Sigmoid colon (tissue), 7 donors: Measurements from ENCODE around the gene ELMO1. TPM values are rescaled to one million over a fixed set of nuclear protein-coding genes. Genes with fewer than 3 reads are reported as not detected.

Source experiments
- DNase-seq: peaks from one replicate; pipeline ENCODE4 v3.0.0-alpha.2; 2019
- H3K27ac ChIP-seq, 4 donors: fragments of 200-600 bp; sonication (generic); one replicate each; pipeline ENCODE4 v1.5.1; 2016 to 2019; ENCODE audit warnings: mild to moderate bottlenecking in 1 of 4
- H3K27me3 ChIP-seq, 3 donors: fragments of 200-600 bp; sonication (generic); one replicate each; pipeline ENCODE4 v1.5.1; 2019; ENCODE audit warnings: mild to moderate bottlenecking in 1 of 3
- H3K36me3 ChIP-seq, 4 donors: fragments of 200-600 bp; sonication (generic); one replicate each; pipeline ENCODE4 v1.5.1; 2016 to 2019
- H3K4me1 ChIP-seq, 4 donors: fragments of 200-600 bp; sonication (generic); one replicate each; pipeline ENCODE4 v1.5.1; 2017 to 2019
- H3K4me3 ChIP-seq, 4 donors: fragments of 200-600 bp; sonication (generic); one replicate each; pipeline ENCODE4 v1.5.1; 2017 to 2019; ENCODE audit warnings: mild to moderate bottlenecking in 2 of 4, moderate library complexity in 1 of 4
- H3K9me3 ChIP-seq, 4 donors: fragments of 200-600 bp in 3 of 4; sonication (generic) in 3 of 4; one replicate each; pipeline versions ENCODE4 v1.5.1 to v1.6.1; 2013 to 2019
- EP300 ChIP-seq, 4 donors: sonication (generic); formaldehyde crosslinking; IDR thresholded peaks; one replicate each; pipeline ENCODE4 v1.6.1; 2017; ENCODE audit warnings: antibody characterized with exemption in 4 of 4
- POLR2A ChIP-seq, 2 donors: fragments of 450-650 bp; IDR thresholded peaks; one replicate each; pipeline ENCODE4 v1.6.1; 2016; ENCODE audit warnings: antibody characterized with exemption in 2 of 2, mild to moderate bottlenecking in 2 of 2, moderate library complexity in 2 of 2
- POLR2AphosphoS5 ChIP-seq, 4 donors: sonication (generic); formaldehyde crosslinking; IDR thresholded peaks; one replicate each; pipeline ENCODE4 v1.6.1; 2017; ENCODE audit warnings: antibody characterized with exemption in 4 of 4
- WGBS, 2 donors: extraction: QIAGEN DNeasy Blood & Tissue Kit; methylation state at CpG; one replicate each; pipeline ENCODE4 v1.1.7; 2013; 5-methylcytosine and 5-hydroxymethylcytosine counted together
- intact Hi-C: fragments of 100-400 bp; cut with DNase I; formaldehyde crosslinking; loops from one replicate; pipeline ENCODE4 v1.15.1; 2023
- polyA plus RNA-seq, 3 donors: library from polyadenylated mRNA; stranded (reverse); fragments of 200-250 nt; gene quantifications; one replicate each; pipeline ENCODE4 v1.2.3, GENCODE V29; 2013
- total RNA-seq, 4 donors: library from RNA; depleted of rRNA; stranded (reverse); fragments of >200 nt; gene quantifications; one replicate each; pipeline ENCODE4 v1.1.0, GENCODE V29; 2016
- TF ChIP-seq, protein P1 (sequence below), 4 experiments: fragments of 450-650 bp in 3 of 4; fragments of 200-600 bp in 1 of 4; IDR thresholded peaks; one replicate each; pipeline ENCODE4 v1.5.1; 2016 to 2019; ENCODE audit warnings: antibody characterized with exemption in 4 of 4, mild to moderate bottlenecking in 3 of 4, moderate library complexity in 2 of 4
- donor health status: healthy with polysubstance abuse.
- donor health status: Bipolar disorder and iron deficiency.
- donor health status: healthy.

ELMO1 gene
- total and polyA plus RNA-seq, 7 donors: 2.3 to 63.1 (median 33.9) TPM

DNA sequence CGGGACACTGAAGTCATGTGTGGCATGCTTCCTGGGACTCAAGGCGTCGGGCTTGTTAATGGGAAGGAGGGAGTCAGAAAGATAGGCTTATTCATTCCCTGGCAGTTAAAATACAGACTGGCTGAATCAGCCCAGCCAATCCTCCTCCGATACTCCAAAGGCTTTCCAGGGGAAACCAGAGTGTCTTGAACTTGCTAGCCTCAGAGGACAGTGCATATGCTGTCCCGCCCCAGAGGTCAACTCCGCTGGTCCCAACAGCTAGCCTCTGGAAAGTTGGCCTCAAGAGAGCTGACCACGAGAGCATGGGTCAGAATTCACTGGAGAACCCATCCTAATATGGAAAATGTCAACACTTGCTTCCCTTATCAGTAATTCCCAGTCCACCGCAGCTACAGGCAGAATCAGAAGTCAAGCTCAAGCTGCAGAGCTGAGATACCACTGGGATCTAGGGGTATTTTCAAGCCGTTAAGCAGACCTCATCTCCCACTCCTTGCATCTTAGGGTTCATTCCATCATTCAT is 43.0 kb downstream of the ELMO1 start:
- Histone ChIP-seq H3K4me1 (peaks cover 0 to 7% (median 0%) of the 10 kb centered on the region in 4 donors), H3K4me3 (no peak overlapping the region), H3K27me3 (no peaks in the 10 kb centered on the region), H3K36me3 (no peaks in the 10 kb centered on the region), H3K27ac (no peak overlapping the region), H3K9me3 (no peaks in the 10 kb centered on the region)
- DNase-seq: no peak
- intact Hi-C loops: no loop called here
- WGBS, 2 donors: 60 to 69% methylated on average over 9 of the region's 9 CpGs
- TF ChIP-seq EP300 (IDR thresholded peaks at IDR 0.05) (no peak), POLR2A (IDR thresholded peaks at IDR 0.05) (no peak), POLR2AphosphoS5 (IDR thresholded peaks at IDR 0.05) (no peak)
- TF ChIP-seq, protein P1, sequence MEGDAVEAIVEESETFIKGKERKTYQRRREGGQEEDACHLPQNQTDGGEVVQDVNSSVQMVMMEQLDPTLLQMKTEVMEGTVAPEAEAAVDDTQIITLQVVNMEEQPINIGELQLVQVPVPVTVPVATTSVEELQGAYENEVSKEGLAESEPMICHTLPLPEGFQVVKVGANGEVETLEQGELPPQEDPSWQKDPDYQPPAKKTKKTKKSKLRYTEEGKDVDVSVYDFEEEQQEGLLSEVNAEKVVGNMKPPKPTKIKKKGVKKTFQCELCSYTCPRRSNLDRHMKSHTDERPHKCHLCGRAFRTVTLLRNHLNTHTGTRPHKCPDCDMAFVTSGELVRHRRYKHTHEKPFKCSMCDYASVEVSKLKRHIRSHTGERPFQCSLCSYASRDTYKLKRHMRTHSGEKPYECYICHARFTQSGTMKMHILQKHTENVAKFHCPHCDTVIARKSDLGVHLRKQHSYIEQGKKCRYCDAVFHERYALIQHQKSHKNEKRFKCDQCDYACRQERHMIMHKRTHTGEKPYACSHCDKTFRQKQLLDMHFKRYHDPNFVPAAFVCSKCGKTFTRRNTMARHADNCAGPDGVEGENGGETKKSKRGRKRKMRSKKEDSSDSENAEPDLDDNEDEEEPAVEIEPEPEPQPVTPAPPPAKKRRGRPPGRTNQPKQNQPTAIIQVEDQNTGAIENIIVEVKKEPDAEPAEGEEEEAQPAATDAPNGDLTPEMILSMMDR (IDR thresholded peaks at IDR 0.05): no peak

GRCh38 chr7:37405128-37405527 is 43.5 kb downstream of the ELMO1 start:
- TF ChIP-seq, protein P1 (IDR thresholded peaks at IDR 0.05): no peak
- TF ChIP-seq EP300 (IDR thresholded peaks at IDR 0.05) (no peak), POLR2AphosphoS5 (IDR thresholded peaks at IDR 0.05) (no peak), POLR2A (IDR thresholded peaks at IDR 0.05) (no peak)
- peaks cover 0 to 7% (median 0%) of the 10 kb centered on the region in 4 donors for H3K4me1 ChIP-seq

DNA sequence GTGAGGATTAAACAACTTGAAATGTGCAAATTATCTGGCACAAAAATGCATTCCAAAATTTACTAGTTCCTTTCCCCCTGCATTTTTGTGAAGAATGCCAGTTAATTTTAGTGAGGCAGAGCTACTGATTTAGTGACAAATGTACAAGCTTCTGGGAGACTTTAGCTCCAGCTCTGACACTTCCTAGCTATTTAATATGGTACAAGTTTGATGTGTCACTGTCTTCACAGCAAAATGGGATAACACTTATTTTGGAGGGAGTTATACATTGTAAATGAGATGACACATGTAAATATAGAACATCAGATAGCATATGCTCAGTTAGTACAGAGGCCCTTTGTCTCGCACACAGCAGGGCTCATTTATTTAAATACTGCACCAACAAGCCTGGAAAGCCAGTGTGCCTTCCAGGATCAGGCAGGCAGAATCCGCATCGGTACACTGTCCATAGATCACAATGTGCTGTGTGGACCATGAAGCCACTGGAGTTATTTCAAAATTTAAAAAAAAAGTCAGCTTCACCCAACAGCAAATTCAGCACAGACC is 48.7 kb downstream of the ELMO1 start:
- Histone ChIP-seq H3K4me3 (no peak overlapping the region), H3K27me3 (no peaks in the 10 kb centered on the region), H3K36me3 (no peaks in the 10 kb centered on the region), H3K9me3 (no peaks in the 10 kb centered on the region), H3K4me1 (no peaks in the 10 kb centered on the region), H3K27ac (no peak overlapping the region)
- TF ChIP-seq EP300 (IDR thresholded peaks at IDR 0.05) (no peak), POLR2AphosphoS5 (IDR thresholded peaks at IDR 0.05) (no peak), POLR2A (IDR thresholded peaks at IDR 0.05) (no peak)
- TF ChIP-seq, protein P1 (IDR thresholded peaks at IDR 0.05): no peak
- no peak for DNase-seq
- intact Hi-C loops: no loop called here
- WGBS, 2 donors: 93 to 95% methylated on average over 3 of the region's 3 CpGs

More at GRCh38 chr7:37405128-37405527, 43.5 kb downstream of the ELMO1 start:
- H3K36me3 ChIP-seq: no peaks in the 10 kb centered on the region
- no peaks in the 10 kb centered on the region for H3K9me3 ChIP-seq
- intact Hi-C loops: no loop called here
- 15 to 75% methylated on average over 5 of the region's 5 CpGs for WGBS, 2 donors
- no peak for DNase-seq
- no peak overlapping the region for H3K4me3 ChIP-seq
- no peak overlapping the region for H3K27ac ChIP-seq
- H3K27me3 ChIP-seq: no peaks in the 10 kb centered on the region

- Histone ChIP-seq H3K27me3 (no peaks in the 10 kb centered on the region), H3K9me3 (no peaks in the 10 kb centered on the region), H3K36me3 (no peaks in the 10 kb centered on the region), H3K27ac (no peak overlapping the region), H3K4me1 (no peaks in the 10 kb centered on the region), H3K4me3 (no peak overlapping the region)
- no peak for DNase-seq
- TF ChIP-seq EP300 (IDR thresholded peaks at IDR 0.05) (no peak), POLR2A (IDR thresholded peaks at IDR 0.05) (no peak), POLR2AphosphoS5 (IDR thresholded peaks at IDR 0.05) (no peak)
- TF ChIP-seq, protein P1 (IDR thresholded peaks at IDR 0.05): no peak
- WGBS, 2 donors: 81 to 88% methylated on average over 6 of the region's 6 CpGs
- intact Hi-C loops: no loop called here
Observed at GRCh38 chr7:37398403-37398802, 50.3 kb downstream of the ELMO1 start.
